ENCODE data around the gene ZNF430. TPM values are rescaled to one million over a fixed set of nuclear protein-coding genes. Genes with fewer than 3 reads are reported as not detected.

ZNF430 gene
- total RNA-seq, 4 donors from 2014 or later: 22.8 to 67.1 (median 44.1) TPM

DNA sequence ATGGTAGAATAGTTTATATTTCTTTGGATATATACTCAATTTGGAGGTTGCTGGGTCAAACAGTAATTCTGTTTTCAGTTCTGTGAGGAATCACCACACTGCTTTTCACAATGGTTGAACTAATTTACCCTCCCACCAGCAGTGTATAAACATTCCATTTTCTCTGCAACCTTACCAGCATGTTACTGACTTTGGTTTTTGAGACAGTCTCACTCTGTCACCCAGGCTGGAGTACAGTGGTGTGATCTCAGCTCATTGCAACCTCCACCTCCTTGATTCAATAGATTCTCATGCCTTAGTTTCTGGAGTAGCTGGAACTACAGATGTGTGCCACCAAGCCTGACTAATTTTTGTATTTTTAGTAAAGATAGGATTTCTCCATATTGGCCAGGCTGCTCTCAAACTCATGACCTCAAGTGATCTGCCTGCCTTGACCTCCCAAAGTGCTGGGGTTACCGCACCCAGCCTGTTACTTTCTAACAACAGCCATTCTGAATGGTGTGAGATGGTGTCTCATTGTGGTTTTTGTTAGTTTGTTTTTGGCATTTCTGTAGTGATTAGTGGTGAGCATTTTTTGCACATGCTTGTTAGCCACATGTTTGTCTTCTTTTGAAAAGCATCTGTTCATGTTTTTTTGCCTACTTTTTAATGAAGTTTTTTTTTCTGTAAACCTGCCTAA is 74.0 kb downstream of the ZNF430 start:
- 46 to 79% methylated on average over 1 of the region's 1 CpG for WGBS, 2 donors
- no peaks in the 10 kb centered on the region for H3K36me3 ChIP-seq
- peak in 1 of 2 donors; percentile 18 for DNase-seq
- intact Hi-C loops (cut with DNase I): no loop called here
- H3K27me3 ChIP-seq: no peaks in the 10 kb centered on the region
- H3K27ac ChIP-seq: peak overlapping the region in 1 of 3 donors; percentile 18
- no peaks in the 10 kb centered on the region for H3K9me3 ChIP-seq
- H3K4me1 ChIP-seq: peaks cover 20 to 25% of the 10 kb centered on the region in 2 donors
- H3K4me3 ChIP-seq (replicated peaks in 1 of 3): no peak overlapping the region
- no peak for TF ChIP-seq POLR2A (IDR thresholded peaks at IDR 0.05)
- TF ChIP-seq, protein P1, sequence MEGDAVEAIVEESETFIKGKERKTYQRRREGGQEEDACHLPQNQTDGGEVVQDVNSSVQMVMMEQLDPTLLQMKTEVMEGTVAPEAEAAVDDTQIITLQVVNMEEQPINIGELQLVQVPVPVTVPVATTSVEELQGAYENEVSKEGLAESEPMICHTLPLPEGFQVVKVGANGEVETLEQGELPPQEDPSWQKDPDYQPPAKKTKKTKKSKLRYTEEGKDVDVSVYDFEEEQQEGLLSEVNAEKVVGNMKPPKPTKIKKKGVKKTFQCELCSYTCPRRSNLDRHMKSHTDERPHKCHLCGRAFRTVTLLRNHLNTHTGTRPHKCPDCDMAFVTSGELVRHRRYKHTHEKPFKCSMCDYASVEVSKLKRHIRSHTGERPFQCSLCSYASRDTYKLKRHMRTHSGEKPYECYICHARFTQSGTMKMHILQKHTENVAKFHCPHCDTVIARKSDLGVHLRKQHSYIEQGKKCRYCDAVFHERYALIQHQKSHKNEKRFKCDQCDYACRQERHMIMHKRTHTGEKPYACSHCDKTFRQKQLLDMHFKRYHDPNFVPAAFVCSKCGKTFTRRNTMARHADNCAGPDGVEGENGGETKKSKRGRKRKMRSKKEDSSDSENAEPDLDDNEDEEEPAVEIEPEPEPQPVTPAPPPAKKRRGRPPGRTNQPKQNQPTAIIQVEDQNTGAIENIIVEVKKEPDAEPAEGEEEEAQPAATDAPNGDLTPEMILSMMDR (IDR thresholded peaks at IDR 0.05): no peak

DNA sequence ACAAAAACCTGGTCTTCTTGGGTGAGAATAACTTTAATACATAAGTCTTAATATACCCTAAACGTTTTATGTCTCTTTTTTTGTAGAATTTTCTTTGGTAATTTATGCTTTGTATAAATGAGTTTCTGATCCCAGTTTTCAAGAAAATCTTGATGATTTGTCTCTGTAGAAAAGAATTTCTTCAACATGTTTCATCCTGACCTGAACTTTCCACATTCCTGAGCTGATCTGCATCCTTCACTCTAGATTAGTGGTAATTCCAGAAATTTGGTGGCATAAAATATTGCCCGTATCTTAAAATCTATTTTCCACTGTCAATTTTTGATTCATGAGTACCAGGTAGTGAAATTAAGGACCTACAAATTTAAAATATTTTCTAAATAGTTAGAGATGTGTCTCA is 77.8 kb downstream of the ZNF430 start:
- DNase-seq: no peak
- Histone ChIP-seq H3K36me3 (no peaks in the 10 kb centered on the region), H3K9me3 (no peaks in the 10 kb centered on the region), H3K27me3 (no peaks in the 10 kb centered on the region), H3K27ac (no peak overlapping the region), H3K4me1 (peaks cover 10 to 21% of the 10 kb centered on the region in 2 donors), H3K4me3 (replicated peaks in 1 of 3) (no peak overlapping the region)
- intact Hi-C loops (cut with DNase I): no loop called here
- TF ChIP-seq POLR2A (IDR thresholded peaks at IDR 0.05): no peak
- TF ChIP-seq, protein P1 (IDR thresholded peaks at IDR 0.05): no peak
- whole genome bisulfite sequencing, 2 donors: 94 to 97% methylated on average over 2 of the region's 2 CpGs

DNA sequence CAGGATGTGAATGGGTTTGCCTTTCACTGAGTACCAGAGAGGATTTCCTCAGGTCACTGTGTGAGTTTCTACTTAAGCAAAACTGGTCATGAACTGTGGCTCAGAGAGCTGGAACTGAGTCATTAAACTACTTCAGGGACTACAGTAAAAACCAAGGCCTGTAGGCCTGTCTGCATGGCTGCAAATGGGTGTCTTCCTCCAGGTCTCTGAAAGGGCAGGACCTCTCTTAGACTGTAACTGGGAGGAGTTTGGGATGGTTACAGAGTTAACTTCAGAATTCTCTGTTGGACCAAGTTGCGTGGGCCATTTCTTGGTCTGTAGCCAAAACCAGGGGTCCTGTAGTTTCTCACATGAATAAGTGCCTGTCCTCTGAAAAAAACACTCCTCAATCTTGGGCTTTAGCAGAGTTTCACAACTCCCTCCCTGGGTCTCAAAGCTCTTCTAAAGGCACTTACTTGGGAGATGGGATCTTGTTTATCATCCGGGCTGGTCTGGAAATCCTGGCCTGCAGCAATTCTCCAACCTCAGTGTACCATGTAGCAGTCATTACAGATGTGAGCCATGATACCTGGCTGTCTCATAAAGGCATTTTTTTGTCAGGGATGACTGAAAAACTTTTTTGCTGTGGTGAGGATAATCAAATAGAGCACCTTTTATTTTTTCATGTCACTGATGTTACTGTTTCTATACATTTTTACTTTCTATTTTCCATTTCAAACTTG is 81.2 kb downstream of the ZNF430 start:
- TF ChIP-seq, protein P1 (IDR thresholded peaks at IDR 0.05): no peak
- TF ChIP-seq POLR2A (IDR thresholded peaks at IDR 0.05): no peak
- DNase-seq: peak in 1 of 2 donors; percentile 6
- Histone ChIP-seq H3K4me3 (replicated peaks in 1 of 3) (no peak overlapping the region), H3K27me3 (no peaks in the 10 kb centered on the region), H3K4me1 (peaks cover 3 to 8% of the 10 kb centered on the region in 2 donors), H3K9me3 (no peaks in the 10 kb centered on the region), H3K27ac (peak overlapping the region in 1 of 3 donors; percentile 38), H3K36me3 (peaks cover 0 to 3% of the 10 kb centered on the region in 2 donors)
- 52 to 59% methylated on average over 2 of the region's 2 CpGs for WGBS, 2 donors
- intact Hi-C loops (cut with DNase I): no loop called here

DNA sequence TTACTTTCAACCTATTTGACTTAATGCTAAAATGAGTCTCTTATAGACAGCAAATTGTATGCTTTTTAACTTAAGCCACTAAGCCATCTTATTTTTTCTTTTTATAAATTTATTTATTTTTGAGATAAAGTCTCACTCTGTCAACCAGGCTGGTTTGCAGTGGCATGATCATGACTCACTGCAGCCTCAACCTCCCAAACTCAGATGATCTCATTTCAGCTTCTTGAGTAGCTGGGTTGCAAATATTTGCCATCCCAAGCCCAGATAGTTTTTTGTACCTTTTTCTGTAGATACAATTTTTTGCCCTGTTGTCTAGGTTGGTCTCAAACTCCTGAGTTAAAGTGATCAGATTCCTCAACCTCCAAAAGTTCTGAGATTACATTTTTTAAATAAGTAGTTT is 88.7 kb downstream of the ZNF430 start:
- intact Hi-C loops (cut with DNase I): no loop called here
- Histone ChIP-seq H3K27ac (no peak overlapping the region), H3K36me3 (peaks cover 0 to 3% of the 10 kb centered on the region in 2 donors), H3K4me3 (replicated peaks in 1 of 3) (no peak overlapping the region), H3K27me3 (no peaks in the 10 kb centered on the region), H3K9me3 (no peaks in the 10 kb centered on the region), H3K4me1 (no peaks in the 10 kb centered on the region)
- DNase-seq: no peak
- no peak for TF ChIP-seq POLR2A (IDR thresholded peaks at IDR 0.05)
- TF ChIP-seq, protein P1 (IDR thresholded peaks at IDR 0.05): no peak

Small RNA genes within 50 kb of the gene (small RNA-seq; reads per million reads assigned to genes)
- not detected for gene AC008739.3

Other genes with a start within 250 kb of the ZNF430 start
- gene ZNF66, start 244.4 kb upstream of the ZNF430 start, total RNA-seq: 10 to 100 TPM; 12.3 to 22.1 (median 14.4) TPM
- 10 to 100 TPM; 12.5 to 30.3 (median 22.5) TPM for gene ZNF85, start 97.4 kb upstream of the ZNF430 start, total RNA-seq
- gene ZNF714, start 61.5 kb downstream of the ZNF430 start, total RNA-seq: 10 to 100 TPM; 21.1 to 47.1 (median 34.6) TPM
- gene ZNF431, start 121.4 kb downstream of the ZNF430 start, total RNA-seq: 10 to 100 TPM; 22.7 to 29.6 (median 24.2) TPM